ENCODE results near the gene BMP4. TPM values are rescaled to one million over a fixed set of nuclear protein-coding genes. Genes with fewer than 3 reads are reported as not detected.

The BMP4 gene
- total and polyA plus RNA-seq, 11 donors = 3.1 to 18.4 (median 5.8) TPM

DNA sequence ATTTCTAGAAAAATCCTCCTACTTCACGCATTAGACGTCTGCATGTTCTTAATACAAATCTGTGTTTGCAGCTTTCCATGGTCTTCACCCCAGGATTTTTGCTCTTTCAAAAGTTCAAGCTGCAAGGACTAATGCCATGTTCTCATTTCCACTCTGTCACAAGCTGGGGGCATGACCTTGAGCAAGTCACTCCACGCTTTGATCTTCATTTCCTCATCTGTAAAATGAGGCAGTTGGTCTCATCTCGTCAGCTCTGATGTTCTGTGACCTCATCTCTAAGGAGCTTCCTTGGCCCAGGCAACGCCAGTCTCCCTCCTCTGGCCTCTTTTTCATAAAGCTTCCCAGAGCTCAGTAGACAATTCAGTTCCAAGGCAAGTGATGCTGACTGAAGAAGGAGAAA lies 18.8 kb upstream of the BMP4 start:
- intact Hi-C loops (cut with DNase I) = no loop called here
- Histone ChIP-seq H3K4me3 (no peak overlapping the region), H3K27me3 (no peaks in the 10 kb centered on the region), H3K9me3 (no peaks in the 10 kb centered on the region), H3K4me1 (peaks cover 0 to 15% (median 1%) of the 10 kb centered on the region in 12 donors), H3K27ac (no peak overlapping the region), H3K36me3 (no peaks in the 10 kb centered on the region)
- no peak for ATAC-seq
- no peak for TF ChIP-seq POLR2A (IDR thresholded peaks at IDR 0.05)
- TF ChIP-seq, protein P1, sequence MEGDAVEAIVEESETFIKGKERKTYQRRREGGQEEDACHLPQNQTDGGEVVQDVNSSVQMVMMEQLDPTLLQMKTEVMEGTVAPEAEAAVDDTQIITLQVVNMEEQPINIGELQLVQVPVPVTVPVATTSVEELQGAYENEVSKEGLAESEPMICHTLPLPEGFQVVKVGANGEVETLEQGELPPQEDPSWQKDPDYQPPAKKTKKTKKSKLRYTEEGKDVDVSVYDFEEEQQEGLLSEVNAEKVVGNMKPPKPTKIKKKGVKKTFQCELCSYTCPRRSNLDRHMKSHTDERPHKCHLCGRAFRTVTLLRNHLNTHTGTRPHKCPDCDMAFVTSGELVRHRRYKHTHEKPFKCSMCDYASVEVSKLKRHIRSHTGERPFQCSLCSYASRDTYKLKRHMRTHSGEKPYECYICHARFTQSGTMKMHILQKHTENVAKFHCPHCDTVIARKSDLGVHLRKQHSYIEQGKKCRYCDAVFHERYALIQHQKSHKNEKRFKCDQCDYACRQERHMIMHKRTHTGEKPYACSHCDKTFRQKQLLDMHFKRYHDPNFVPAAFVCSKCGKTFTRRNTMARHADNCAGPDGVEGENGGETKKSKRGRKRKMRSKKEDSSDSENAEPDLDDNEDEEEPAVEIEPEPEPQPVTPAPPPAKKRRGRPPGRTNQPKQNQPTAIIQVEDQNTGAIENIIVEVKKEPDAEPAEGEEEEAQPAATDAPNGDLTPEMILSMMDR (IDR thresholded peaks at IDR 0.05) = no peak
- DNase-seq = no peak
- 82 to 86% (median 84%) methylated on average over 5 of the region's 5 CpGs for WGBS, 4 donors

GRCh38 chr14:53971521-53971920 lies 14.9 kb upstream of the BMP4 start:
- Histone ChIP-seq H3K36me3 (no peaks in the 10 kb centered on the region), H3K4me1 (no peaks in the 10 kb centered on the region), H3K27me3 (peaks cover 0 to 5% (median 0%) of the 10 kb centered on the region in 9 donors), H3K9me3 (no peaks in the 10 kb centered on the region), H3K4me3 (no peak overlapping the region), H3K27ac (no peak overlapping the region)
- ATAC-seq = no peak
- TF ChIP-seq, protein P1 (IDR thresholded peaks at IDR 0.05) = no peak
- no peak for TF ChIP-seq POLR2A (IDR thresholded peaks at IDR 0.05)
- intact Hi-C loops (cut with DNase I) = no loop called here
- WGBS, 4 donors = 81 to 87% (median 84%) methylated on average over 4 of the region's 4 CpGs
- DNase-seq = no peak

GRCh38 chr14:53969326-53969725 lies 12.7 kb upstream of the BMP4 start:
- DNase-seq (no peak), ATAC-seq (no peak)
- no peaks in the 10 kb centered on the region for H3K9me3 ChIP-seq
- TF ChIP-seq POLR2A (IDR thresholded peaks at IDR 0.05) = no peak
- no peak overlapping the region for H3K4me3 ChIP-seq
- intact Hi-C loops (cut with DNase I) = loop anchor here in 1 of 10 donors (10.0 kb wide), 1 partner anchor 425 kb away; no protein-coding TSS in a partner anchor
- H3K4me1 ChIP-seq = no peaks in the 10 kb centered on the region
- H3K36me3 ChIP-seq = no peaks in the 10 kb centered on the region
- peaks cover 0 to 10% (median 4%) of the 10 kb centered on the region in 9 donors for H3K27me3 ChIP-seq
- H3K27ac ChIP-seq = no peak overlapping the region

DNA sequence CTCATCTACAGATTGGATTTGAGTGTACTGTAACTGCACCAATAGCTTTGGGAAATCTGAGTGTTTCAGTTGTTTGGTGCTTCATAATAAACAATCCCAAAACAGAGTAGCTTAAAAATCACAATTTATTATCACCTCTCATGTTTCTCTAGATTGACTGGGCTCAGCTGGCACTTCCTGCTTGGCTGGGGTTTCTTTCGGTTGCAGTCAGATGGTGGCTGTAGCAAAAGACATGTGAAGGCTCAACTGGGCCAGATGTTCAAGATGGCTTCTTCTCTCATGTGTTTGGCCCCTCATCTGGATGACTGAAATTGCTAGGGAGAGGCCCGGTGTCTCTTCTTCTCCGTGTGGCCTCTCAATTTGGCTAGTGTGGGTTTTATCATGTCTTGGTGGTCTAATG lies 12.1 kb upstream of the BMP4 start:
- DNase-seq = no peak
- H3K36me3 ChIP-seq = no peaks in the 10 kb centered on the region
- H3K9me3 ChIP-seq = no peaks in the 10 kb centered on the region
- H3K27ac ChIP-seq = no peak overlapping the region
- ATAC-seq = no peak
- intact Hi-C loops (cut with DNase I) = loop anchor here in 1 of 10 donors (10.0 kb wide), 1 partner anchor 424 kb away; no protein-coding TSS in a partner anchor
- no peak for TF ChIP-seq POLR2A (IDR thresholded peaks at IDR 0.05)
- TF ChIP-seq, protein P1 (IDR thresholded peaks at IDR 0.05) = no peak
- WGBS, 4 donors = 89 to 95% (median 94%) methylated on average over 3 of the region's 3 CpGs
- peaks cover 0 to 4% (median 0%) of the 10 kb centered on the region in 12 donors for H3K4me1 ChIP-seq
- peaks cover 0 to 11% (median 4%) of the 10 kb centered on the region in 9 donors for H3K27me3 ChIP-seq
- H3K4me3 ChIP-seq = no peak overlapping the region

DNA sequence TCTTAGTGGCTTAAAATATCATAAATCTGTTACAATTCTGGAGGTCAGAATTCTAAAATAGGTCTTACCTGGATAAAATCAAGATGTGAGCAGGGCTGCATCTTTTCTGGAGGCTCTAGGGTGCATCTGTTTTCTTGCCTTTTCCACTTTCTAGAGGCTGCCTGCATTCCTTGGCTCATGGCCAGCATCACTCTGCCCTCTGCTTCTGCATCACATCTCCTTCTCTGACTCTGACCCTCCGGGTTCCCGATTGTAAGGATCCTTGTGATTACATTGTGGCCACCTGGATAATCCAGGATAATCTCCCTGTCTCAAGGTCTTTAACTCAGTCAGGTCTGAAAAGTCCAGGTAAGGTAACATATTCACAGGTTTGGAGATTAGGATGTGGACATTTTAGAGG lies 11.0 kb upstream of the BMP4 start:
- ATAC-seq = no peak
- no peaks in the 10 kb centered on the region for H3K36me3 ChIP-seq
- H3K27ac ChIP-seq = no peak overlapping the region
- intact Hi-C loops (cut with DNase I) = loop anchor here in 1 of 10 donors (10.0 kb wide), 1 partner anchor 423 kb away; no protein-coding TSS in a partner anchor
- 38 to 59% (median 48%) methylated on average over 2 of the region's 2 CpGs for WGBS, 4 donors
- H3K9me3 ChIP-seq = no peaks in the 10 kb centered on the region
- H3K27me3 ChIP-seq = peaks cover 0 to 22% (median 7%) of the 10 kb centered on the region in 9 donors
- no peak overlapping the region for H3K4me3 ChIP-seq
- DNase-seq = no peak
- peaks cover 0 to 12% (median 8%) of the 10 kb centered on the region in 12 donors for H3K4me1 ChIP-seq
- TF ChIP-seq POLR2A (IDR thresholded peaks at IDR 0.05) = no peak
- TF ChIP-seq, protein P1 (IDR thresholded peaks at IDR 0.05) = no peak
